HG03045 (cell line): ENCODE measurements around the gene ACAD11.

Source experiments
- ATAC-seq: cut with Tn5 transposase; IDR thresholded peaks from one replicate; pipeline ENCODE4 v1.9.1; 2021; ENCODE audit warnings: mild to moderate bottlenecking, moderate library complexity; ENCODE audit not compliant: unreplicated experiment

ACAD11 gene, protein sequence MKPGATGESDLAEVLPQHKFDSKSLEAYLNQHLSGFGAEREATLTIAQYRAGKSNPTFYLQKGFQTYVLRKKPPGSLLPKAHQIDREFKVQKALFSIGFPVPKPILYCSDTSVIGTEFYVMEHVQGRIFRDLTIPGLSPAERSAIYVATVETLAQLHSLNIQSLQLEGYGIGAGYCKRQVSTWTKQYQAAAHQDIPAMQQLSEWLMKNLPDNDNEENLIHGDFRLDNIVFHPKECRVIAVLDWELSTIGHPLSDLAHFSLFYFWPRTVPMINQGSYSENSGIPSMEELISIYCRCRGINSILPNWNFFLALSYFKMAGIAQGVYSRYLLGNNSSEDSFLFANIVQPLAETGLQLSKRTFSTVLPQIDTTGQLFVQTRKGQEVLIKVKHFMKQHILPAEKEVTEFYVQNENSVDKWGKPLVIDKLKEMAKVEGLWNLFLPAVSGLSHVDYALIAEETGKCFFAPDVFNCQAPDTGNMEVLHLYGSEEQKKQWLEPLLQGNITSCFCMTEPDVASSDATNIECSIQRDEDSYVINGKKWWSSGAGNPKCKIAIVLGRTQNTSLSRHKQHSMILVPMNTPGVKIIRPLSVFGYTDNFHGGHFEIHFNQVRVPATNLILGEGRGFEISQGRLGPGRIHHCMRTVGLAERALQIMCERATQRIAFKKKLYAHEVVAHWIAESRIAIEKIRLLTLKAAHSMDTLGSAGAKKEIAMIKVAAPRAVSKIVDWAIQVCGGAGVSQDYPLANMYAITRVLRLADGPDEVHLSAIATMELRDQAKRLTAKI

GRCh38 chr3:132659365-132660051, at the start of gene ACAD11:
ACAD11 (minus strand) TSS chr3:132659809; CDS start chr3:132659751, 58 bp downstream.
- peak; percentile 66 for ATAC-seq

- no peak for ATAC-seq
These were observed 44.1 kb upstream of the ACAD11 start for GRCh38 chr3:132703733-132704132.

DNA sequence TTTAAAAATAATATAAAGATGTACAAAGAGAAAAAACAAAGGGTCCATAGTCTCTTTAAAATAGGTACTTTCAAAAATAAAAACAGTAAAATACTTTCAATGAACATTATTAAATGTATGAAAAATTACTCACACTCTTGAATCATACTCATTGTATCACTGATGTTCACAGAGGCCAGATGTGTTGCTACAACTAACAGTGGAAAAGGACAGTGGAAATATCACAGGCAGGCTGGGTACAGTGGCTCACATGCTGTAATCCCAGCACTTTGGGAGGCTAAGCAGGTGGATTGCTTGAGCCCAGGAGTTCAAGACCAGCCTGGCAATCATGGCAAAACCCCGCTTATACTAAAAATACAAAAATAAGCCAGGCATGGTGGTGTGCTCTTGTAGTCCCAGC, 35.8 kb upstream of the ACAD11 start:
- ATAC-seq: no peak

- no peak for ATAC-seq
These were observed 35.4 kb upstream of the ACAD11 start for GRCh38 chr3:132694991-132695390.

GRCh38 chr3:132690040-132690439, 30.4 kb upstream of the ACAD11 start:
- no peak for ATAC-seq

- ATAC-seq: no peak
These were observed 22.6 kb upstream of the ACAD11 start for GRCh38 chr3:132682201-132682600.

GRCh38 chr3:132681421-132681820, 21.8 kb upstream of the ACAD11 start:
- ATAC-seq: no peak

DNA sequence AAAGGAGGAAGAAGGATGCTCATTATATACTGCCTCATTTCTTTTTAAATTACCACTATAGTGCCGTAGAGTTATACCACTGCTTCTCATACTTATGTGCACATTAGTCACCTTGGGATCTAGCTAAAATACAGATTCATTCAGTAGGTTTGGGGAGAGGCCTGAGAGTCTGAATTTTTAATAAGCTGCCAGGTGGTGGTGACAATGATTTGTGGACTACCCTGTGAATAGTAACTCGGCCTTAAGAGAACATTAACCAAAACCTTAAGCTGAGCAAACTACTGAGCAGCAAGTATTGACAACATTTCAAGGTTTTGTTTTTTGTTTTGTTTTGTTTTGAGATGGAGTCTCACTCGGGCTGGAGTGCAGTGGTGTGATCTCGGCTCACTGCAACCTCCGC, 20.3 kb upstream of the ACAD11 start:
- no peak for ATAC-seq

DNA sequence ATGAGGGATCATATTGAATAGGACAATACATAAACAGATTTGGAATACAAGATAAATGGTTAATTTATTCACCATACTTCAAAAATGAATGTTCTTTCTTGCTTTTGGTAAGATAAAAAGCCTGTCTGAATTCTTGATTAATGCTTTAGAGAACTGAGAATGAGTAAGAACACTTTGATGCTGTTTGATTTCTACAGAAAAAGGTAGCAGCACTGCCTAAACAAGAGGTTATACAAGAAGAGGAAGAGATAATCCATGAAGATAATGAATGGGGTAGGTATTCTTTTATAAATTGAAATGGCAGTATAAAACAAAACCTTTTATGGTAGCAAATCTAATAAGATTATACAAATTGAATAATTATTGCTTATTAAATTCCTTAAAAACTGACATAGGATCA, 15.8 kb upstream of the ACAD11 start:
- ATAC-seq: no peak

GRCh38 chr3:132669256-132669777, 9.7 kb upstream of the ACAD11 start:
- no peak for ATAC-seq

GRCh38 chr3:132665230-132665745, 5.7 kb upstream of the ACAD11 start:
- no peak for ATAC-seq

DNA sequence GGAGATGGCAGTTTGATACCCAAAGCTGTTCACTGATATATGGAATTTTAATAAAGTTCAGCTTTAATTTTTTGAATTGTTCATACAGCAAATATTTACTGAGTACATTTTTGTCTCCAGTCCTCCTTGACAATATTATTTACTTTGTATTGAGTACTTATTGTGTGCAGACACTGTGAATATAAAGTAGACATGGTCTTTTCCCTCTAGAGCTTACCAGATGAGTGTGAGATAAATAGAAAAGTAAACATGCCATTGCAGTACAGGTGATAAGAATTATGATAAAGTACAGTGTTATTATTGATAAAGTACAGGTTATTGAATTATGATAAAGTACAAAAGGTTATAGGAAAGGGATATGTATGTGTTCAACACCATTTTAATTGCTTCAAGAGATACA, 2.6 kb upstream of the ACAD11 start:
- no peak for ATAC-seq

DNA sequence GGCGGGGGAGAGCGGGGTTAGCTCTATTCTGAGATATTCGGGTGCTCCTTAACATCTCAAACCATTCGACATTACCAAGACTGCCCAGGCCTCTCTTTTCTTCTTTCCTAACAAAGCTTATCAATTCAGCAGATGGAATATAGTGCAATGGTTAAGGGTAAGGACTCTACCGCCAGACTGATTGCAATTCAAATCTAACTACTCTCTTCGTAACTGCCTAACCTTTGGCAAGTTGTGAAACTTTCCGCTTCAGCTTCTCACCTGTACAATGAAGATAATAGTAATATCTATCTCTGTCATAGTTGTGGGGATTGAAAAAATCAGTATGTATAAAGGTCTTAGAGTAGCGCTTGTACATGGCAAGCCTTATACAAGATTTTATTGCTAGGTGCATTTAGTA, 1.5 kb upstream of the ACAD11 start:
- no peak for ATAC-seq

DNA sequence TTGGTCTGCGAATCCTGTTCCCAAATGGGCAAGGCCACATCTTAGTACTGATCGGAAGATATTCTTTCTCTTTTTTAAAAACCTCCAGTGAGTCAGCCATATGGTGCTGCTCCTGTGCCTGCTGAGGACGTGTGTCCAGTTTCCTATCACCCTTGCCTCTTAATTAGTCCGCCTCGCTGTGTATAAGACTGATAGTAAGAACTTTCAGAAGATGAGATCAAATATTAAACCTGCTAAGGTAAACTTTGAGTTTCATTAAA, 1.1 kb upstream of the ACAD11 start:
- no peak for ATAC-seq

DNA sequence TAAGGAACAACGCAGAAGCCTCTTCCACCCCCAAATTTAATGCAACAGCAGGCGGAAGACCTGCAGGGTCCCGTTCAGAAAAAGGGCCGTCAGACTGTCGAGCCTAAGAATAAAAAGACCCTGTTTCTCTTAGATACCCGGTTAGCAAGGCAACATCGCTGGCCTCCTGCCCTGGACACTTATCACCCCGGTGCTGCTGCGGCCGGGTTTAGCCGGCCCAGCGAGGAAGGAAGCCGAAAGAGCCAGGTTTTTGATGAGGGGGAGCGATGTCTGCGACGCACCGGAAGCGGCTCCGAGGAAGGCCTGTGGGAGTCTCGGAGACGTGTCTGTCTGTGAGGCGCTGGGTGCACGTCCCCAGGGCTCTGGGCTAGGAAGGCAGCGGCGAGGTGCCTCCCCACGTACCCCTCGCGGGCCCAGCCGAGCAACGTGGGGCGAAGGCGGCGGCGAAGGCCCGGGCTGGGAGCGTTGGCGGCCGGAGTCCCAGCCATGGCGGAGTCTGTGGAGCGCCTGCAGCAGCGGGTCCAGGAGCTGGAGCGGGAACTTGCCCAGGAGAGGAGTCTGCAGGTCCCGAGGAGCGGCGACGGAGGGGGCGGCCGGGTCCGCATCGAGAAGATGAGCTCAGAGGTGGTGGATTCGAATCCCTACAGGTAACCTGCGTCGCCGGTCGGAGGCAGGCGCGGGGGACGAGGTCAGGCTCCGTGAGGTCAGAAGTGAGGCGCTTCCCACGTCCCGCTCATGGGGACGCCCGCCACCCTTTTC, 622 bp upstream of the ACAD11 start, which contains the start of gene UBA5:
UBA5 (plus strand) TSS at position 278 of the 759 bp plus-strand sequence; CDS start at position 487, 209 bp downstream.
- peak; percentile 75 for ATAC-seq

DNA sequence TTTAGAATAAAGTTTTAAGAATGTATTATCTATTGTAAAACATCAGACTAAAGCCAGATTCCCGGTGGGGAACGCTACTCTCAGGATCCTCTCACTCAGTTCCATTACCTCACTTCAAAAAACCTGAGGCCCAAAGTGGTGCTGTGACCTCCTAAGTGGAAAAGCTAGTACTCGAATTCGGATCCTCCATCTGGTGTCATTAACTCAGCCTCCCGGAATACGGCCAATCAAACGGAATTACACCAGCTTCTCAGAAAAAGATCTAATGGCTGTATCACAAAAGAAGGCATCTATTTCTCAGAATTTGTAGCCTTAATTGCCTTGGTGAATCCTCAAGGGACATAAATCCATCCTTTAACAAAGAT, 627 bp downstream of the ACAD11 start:
- ATAC-seq: no peak

DNA sequence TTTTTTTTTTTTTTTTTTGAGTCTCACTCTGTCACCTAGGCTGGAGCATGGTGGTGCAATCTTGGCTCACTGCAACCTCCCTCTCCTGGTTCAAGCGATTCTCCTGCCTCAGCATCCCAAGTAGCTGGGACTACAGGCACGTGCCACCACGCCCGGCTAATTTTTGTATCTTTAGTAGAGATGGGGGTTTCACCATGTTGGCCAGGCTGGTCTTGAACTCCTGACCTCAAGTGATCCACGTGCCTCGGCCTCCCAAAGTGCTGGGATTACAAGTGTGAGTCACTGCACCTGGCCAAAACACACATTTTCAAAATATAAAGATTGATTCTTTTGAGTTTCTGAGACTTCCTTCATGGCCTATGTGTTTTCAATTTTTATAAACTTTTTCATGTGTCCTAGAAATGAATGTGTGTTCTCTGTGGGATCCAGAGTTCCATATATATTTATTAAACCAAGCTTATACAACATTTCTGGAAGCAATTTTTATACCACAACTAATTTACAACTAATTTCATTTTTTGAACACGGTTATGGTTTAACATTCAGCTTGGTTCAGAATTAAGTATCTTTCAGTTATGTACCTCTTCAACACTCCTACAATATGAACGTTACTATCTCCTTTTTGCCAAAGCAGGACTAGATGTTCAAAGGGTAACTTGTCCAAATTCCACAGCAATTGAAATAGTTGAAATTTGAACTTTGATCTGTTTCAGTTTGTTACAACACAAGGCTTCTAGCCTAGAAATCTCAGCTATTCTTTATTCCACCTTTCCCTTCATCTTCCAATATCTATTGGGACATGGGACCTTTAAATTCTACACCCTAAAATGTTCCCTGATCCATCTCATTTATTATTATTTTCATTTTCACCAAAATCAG, 1.5 kb downstream of the ACAD11 start:
- no peak for ATAC-seq

- no peak for ATAC-seq
These were observed 4.1 kb downstream of the ACAD11 start for GRCh38 chr3:132655471-132655870.

GRCh38 chr3:132654721-132655120, 4.9 kb downstream of the ACAD11 start:
- ATAC-seq: no peak

- ATAC-seq: no peak
These were observed 5.4 kb downstream of the ACAD11 start for GRCh38 chr3:132654190-132654589.
